NB4 (cell line): Measurements from ENCODE around the gene GASK1B.

Experiments
- DNase-seq: peaks from one replicate; pipeline ENCODE4 v3.0.0; 2010; ENCODE audit warnings: low read depth
- H3K4me3 ChIP-seq: one replicate; pipeline ENCODE4 v1.5.1; 2011; ENCODE audit warnings: mild to moderate bottlenecking, low read depth, low read length, moderate library complexity
- CTCF ChIP-seq: IDR thresholded peaks from one replicate; pipeline ENCODE4 v1.5.1; 2012; ENCODE audit warnings: low read depth, low read length
- MAX ChIP-seq: IDR thresholded peaks from 2 replicates; pipeline ENCODE4 v1.6.1; 2011; ENCODE audit warnings: low read depth, low read length
- MYC ChIP-seq: IDR thresholded peaks from 2 replicates; pipeline ENCODE4 v1.6.1; 2011; ENCODE audit warnings: low read depth, low read length
- POLR2A ChIP-seq: IDR thresholded peaks from 2 replicates; pipeline ENCODE4 v1.6.1; 2011; ENCODE audit warnings: mild to moderate bottlenecking; ENCODE audit not compliant: insufficient read length; ENCODE audit errors: extremely low read depth

The GASK1B gene

GRCh38 chr4:158201876-158202275, 29.1 kb upstream of the GASK1B start:
- no peak overlapping the region for H3K4me3 ChIP-seq
- no peak for TF ChIP-seq MYC
- no peak for TF ChIP-seq CTCF
- TF ChIP-seq POLR2A = no peak
- no peak for TF ChIP-seq MAX
- no peak for DNase-seq

DNA sequence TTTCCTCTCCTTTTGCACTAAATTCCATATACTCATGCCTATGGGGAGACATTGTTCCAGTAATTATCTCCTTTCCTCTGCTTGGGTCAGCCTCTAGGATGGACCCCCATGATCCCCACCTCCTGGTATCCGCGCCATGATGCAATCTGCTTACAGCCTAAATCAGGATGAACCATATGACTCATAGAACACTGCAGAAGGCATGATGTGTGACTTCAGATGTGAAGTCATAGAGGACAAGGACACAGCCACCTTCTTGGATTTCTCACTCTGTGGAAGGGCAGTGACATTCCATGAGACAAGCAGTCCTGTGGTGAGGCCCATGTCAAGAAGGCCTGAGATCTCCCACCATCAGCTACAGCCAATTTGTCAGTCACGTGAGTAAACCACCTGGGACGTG, 28.5 kb upstream of the GASK1B start:
- no peak overlapping the region for H3K4me3 ChIP-seq
- TF ChIP-seq MAX = no peak
- TF ChIP-seq POLR2A = no peak
- TF ChIP-seq MYC = no peak
- no peak for TF ChIP-seq CTCF
- DNase-seq = no peak

GRCh38 chr4:158200214-158200613, 27.4 kb upstream of the GASK1B start:
- no peak for TF ChIP-seq POLR2A
- TF ChIP-seq MYC = no peak
- TF ChIP-seq MAX = no peak
- no peak for TF ChIP-seq CTCF
- no peak overlapping the region for H3K4me3 ChIP-seq
- DNase-seq = no peak

DNA sequence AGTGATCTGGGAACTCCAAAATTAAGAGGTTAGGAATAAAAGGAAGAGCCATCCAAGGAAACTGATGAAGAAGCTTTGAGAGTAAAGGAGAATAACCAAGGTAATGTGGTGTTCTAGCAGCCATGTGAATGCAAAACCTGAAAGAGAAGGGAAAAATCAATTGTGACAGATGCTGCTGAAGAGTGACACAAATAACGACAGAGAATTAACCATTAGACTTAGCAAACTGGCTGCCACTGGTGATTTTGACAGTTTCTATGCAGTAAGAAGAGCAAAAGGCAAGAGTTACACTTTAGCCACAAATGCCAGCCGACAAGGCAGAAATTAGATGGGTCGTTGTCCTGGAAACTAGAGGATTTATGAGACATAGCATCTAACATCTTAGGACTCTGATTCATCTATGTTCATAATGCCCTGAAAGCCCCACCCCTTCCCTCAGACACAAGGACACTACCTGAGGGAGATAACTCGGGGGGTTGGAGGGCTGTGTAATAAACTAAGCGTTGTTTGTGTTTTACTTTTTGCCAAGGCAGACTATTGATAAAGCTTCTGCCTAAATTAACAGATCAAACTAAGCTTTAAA, 24.5 kb upstream of the GASK1B start:
- no peak for DNase-seq
- TF ChIP-seq CTCF = no peak
- no peak for TF ChIP-seq MAX
- TF ChIP-seq POLR2A = no peak
- no peak for TF ChIP-seq MYC
- no peak overlapping the region for H3K4me3 ChIP-seq

DNA sequence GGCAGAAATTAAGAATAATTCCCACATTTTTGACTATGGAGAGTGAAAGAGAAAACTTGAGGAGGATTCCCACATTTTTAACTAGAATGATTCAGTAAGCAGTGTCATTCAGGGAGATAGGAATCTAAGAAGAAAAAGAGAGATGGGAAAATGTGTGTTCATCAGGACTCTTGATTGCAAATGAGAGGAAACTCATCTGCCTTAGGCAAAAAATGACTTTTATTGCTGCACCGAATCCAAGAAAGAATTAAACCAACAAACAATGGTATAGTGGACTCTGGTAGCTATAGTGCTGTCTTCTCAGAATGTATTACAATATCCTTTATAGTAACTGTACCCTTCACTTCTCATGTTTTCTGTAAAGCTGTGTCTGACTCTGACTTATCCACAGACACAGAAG, 22.5 kb upstream of the GASK1B start:
- TF ChIP-seq POLR2A (no peak), MYC (no peak), CTCF (no peak), MAX (no peak)
- no peak overlapping the region for H3K4me3 ChIP-seq
- DNase-seq = no peak
